Superior temporal gyrus (tissue), 1 donor: Measurements from ENCODE around the gene UGT1A6.

ENCODE experiments used
- DNase-seq: peaks from one replicate; pipeline ENCODE4 v3.0.0-alpha.2; 2016; ENCODE audit errors: extremely low spot score

The UGT1A6 gene

GRCh38 chr2:233764761-233765160, 72.1 kb downstream of the UGT1A6 start:
- no peak for DNase-seq

DNA sequence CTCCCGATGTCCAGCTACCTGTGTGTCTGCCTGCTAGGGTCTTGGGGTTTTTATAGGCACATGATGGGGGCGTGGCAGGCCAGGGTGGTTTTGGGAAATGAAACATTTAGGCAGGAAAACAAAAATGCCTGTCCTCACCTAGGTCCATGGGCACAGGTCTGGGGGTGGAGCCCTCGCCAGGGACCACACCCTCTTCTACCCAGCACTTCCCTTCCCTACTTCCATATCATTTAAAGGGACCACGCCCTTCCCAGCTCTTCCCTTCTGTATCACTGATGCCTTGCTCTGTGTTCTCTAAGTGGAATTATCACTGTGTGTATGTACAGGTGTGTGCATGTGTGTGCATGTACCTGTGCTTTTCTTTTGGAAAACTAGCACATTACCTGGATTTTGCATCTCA, 73.7 kb downstream of the UGT1A6 start:
- DNase-seq, result no peak

DNA sequence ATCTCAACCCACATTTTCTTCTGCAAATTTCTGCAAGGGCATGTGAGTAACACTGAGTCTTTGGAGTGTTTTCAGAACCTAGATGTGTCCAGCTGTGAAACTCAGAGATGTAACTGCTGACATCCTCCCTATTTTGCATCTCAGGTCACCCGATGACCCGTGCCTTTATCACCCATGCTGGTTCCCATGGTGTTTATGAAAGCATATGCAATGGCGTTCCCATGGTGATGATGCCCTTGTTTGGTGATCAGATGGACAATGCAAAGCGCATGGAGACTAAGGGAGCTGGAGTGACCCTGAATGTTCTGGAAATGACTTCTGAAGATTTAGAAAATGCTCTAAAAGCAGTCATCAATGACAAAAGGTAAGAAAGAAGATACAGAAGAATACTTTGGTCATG, 75.4 kb downstream of the UGT1A6 start:
- no peak for DNase-seq

- no peak for DNase-seq
Measured at GRCh38 chr2:233769260-233769659, 76.6 kb downstream of the UGT1A6 start.

GRCh38 chr2:233772153-233772552, 79.5 kb downstream of the UGT1A6 start:
- no peak for DNase-seq

DNA sequence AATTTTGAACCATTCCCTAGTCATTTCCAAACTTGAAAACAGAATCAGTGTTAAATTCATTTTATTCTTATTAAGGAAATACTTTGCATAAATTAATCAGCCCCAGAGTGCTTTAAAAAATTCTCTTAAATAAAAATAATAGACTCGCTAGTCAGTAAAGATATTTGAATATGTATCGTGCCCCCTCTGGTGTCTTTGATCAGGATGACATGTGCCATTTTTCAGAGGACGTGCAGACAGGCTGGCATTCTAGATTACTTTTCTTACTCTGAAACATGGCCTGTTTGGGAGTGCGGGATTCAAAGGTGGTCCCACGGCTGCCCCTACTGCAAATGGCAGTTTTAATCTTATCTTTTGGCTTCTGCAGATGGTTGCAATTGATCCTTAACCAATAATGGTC, 79.9 kb downstream of the UGT1A6 start:
- DNase-seq, result no peak

GRCh38 chr2:233773854-233774253, 81.2 kb downstream of the UGT1A6 start:
- DNase-seq, result no peak

DNA sequence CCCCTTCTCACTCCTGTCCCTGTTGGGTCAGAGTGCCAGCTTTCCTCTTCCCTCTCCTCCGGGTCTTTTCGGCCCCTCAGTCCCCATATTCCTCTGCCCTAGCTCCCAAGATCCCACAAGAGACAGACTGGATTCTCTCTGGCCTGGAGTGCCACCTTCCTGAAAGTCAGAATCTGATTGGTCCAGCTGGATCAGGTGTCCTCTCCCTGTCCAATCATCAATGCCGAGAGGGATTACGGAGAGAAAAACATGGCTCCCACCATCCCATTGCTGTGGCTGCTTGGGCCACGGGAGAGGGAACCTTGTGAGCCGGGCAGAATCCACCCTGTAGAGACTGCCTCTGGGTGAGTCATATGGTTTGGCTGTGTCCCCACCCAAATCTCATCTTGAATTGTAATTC, 82.7 kb downstream of the UGT1A6 start:
- DNase-seq, result no peak

GRCh38 chr2:233778030-233778429, 85.3 kb downstream of the UGT1A6 start, which contains the start of gene MROH2A:
Gene MROH2A (plus strand): TSS chr2:233778330. CDS start chr2:233779359, 1,029 bp downstream.
- DNase-seq, result no peak

DNA sequence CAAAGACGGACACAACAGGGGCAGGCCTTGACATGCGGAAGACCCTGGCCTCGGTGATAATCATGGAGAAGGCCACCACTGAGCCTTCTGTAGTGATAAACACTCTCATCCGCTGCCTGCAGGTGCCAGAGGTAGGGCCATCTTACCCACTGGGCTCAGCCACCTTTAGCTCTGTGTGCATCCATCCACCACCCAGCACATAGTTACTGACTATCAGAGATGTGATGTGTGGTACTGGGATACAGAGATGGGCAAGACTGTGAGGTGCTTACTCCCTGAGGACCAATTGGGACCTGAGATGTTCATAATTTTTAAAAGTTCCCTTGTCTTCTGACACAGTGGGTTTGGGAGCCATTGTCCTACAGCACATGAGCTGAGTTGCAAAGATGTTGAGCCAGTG, 87.0 kb downstream of the UGT1A6 start:
- no peak for DNase-seq

DNA sequence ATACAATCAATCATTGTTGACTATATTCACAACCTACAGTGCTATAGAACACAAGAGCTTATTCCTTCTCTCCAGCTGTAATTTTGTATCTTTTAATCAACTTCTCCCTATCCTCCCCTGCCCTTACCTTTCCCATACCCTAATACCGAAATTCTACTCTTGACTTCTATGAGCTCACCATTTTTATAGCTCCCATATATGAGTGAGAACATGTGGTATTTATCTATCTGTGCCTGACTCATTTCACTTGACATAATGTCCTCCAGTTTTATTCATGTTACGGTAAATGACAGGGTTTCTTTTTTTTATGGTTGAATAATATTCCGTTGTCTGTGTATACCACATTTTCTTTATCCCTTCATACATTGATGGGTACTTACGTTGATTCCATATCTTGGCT, 88.1 kb downstream of the UGT1A6 start:
- DNase-seq, result no peak

DNA sequence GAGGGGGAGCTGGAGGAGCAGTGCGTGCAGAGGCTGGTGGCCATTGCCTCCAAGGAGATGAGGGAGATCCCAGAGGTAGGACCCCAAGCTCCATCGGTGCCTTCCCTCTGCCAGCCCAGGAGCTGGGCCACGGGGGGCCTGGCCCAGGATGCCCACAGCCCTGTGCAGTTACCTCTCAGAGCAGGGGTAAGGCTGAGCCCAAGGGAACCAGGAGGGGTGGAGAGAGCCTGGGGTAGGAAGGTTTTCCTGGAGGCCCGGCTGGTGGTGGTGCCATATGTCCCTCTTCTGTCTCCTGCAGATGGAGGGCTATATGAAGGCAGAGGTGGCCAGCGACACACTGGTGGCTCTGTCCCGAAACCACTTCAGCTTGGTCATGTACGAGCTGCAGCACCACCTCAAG, 96.9 kb downstream of the UGT1A6 start:
- DNase-seq, result no peak

GRCh38 chr2:233791151-233791882, 98.6 kb downstream of the UGT1A6 start:
- DNase-seq, result no peak

DNA sequence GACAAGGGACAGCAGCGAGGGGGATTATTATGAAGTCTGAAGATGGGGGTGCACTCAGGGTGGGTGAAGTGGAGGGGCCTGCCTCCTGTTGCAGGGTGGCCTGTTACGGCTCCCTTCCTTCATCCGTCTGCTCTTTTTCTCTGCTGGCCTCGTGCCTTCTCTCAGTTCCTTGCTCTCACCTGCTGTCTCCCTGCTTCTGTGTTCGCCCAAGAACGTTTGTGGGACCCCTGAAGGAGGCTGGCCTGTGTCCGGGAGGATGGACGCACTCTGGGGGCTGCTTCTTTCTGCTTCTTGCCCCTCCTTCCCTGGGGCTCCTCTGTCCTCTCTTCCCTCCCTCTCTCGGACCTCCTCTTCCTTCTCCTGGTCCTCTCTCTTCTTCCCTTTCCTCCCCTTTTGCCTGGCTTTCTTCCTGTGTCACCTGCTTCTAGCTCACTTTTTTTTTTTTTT, 99.2 kb downstream of the UGT1A6 start:
- DNase-seq, result no peak

- no peak for DNase-seq
Measured at GRCh38 chr2:233792720-233793119, 100.0 kb downstream of the UGT1A6 start.

DNA sequence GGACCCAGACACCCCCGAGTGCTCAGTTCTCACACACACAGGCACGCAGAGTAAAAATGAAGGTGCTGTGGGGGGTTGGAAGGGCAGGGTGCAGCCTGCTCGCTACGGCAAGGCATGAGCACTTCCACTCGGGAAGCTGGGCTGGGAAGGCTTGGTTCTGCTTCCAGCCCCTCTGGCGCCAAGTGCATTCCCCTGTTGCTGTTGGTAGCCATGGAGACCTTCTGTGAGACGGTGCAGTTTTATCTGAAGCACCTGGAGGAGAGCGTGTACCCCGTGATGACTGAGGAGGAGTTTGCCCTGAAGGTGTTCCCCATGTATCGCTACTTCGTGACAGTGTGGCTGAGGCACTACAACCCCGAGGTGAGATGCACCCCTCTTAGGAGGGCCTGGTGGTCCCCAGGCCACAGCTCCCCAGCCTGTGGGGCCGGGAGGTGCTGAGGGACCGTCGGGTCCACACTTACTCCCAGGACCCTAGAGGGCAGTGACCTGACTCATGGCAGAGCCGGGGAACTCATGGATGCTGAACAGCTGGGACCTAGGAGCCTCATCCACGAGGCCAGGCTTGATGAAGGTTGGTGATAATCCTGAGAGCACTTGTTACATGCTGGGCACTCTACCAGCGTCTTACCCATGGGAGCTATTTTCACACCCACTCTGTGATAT, 100.9 kb downstream of the UGT1A6 start:
- DNase-seq, result no peak

- DNase-seq, result no peak
Measured at GRCh38 chr2:233794128-233794658, 101.5 kb downstream of the UGT1A6 start.

GRCh38 chr2:233795735-233796171, 103.1 kb downstream of the UGT1A6 start:
- no peak for DNase-seq

DNA sequence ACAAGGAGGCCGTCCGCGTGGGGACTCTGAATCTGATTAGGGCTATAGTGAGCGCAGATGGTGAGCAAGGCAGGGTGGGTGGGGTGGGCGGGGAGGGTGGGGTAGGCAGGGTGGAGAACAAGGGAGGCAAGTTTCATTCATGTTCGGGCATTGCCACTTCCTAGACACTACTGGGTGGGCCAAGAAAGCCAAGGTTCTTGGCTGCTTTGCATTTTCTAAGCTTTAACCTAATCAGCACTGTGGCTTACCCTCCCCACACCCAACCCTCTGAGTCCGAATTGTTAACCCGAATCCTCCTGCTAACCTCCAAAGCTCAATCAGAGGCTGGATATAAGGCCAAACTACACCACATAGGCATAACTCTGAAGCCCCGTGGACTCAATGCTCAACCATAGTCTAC, 103.6 kb downstream of the UGT1A6 start:
- DNase-seq, result no peak

- no peak for DNase-seq
Measured at GRCh38 chr2:233798335-233799086, 105.8 kb downstream of the UGT1A6 start.

DNA sequence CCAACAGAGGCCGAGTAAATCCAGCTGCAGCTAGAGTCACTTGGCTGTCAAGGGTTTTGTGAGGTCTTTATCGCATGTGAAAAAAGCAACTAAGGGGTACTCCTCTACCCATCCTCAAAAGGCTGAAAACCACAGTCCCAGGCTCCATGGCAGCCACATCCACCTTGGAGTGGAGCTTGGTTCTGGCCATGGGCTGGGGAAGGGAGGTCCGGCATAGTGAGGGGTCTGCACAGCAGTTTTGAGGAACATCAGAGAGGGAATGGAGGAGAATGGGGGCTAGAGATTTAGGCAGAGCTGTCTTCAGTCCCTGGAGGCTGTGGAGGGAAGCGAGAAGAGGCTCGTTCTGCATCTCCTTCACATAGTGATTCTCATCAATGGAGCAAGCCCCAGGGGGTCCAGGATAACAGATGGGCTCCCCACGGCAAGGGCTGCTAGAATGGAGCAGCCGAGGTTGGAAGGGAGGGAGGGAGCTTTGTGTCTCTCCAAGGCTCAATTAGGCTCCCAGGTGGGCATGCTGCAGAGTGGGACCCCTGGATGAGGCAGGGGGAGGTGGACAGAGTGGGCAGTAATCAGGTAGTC, 106.5 kb downstream of the UGT1A6 start:
- no peak for DNase-seq

DNA sequence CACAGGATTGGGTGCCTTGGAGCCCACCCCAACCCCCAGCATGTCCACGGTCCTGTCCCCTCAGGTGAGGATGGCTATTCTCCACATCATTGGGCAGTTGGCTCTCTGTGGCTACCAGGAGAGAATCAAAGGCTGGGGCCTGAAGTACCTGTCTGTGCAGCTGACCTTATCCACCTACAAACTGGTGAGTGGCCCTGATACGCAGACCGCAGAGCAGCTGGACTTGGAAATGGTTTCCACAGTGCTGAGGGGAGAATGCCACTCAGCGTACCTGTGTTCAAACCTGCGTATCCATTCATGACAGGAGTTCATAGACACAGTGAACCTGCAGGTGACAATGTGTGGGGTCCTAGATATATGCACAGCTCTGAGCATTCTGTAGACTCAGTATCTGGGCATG, 107.0 kb downstream of the UGT1A6 start:
- DNase-seq, result no peak
